Dendritic cell treated with granulocyte-macrophage colony-stimulating factor and Interleukin-4, amounts not matched to agents 40 ng/mL and 50 ng/mL, for 4 days (primary cell): ENCODE measurements around the gene DDX28.
"Not testable (repeated sequence)": the region's sequence is repeated elsewhere in the genome, so short reads cannot be mapped to it uniquely, and the experiment has no call there.

Experiments
- H3K27ac Mint-ChIP-seq: one replicate; pipeline ENCODE4 v1.8.0; 2022; ENCODE audit warnings: mild to moderate bottlenecking, mixed read lengths
- H3K27me3 Mint-ChIP-seq: one replicate; pipeline ENCODE4 v1.8.0; 2022; ENCODE audit warnings: mild to moderate bottlenecking, mixed read lengths
- H3K36me3 Mint-ChIP-seq: one replicate; pipeline ENCODE4 v1.8.0; 2022; ENCODE audit warnings: low read depth, mixed read lengths
- H3K4me1 Mint-ChIP-seq: one replicate; pipeline ENCODE4 v1.8.0; 2022; ENCODE audit warnings: low read depth, mixed read lengths
- H3K4me3 Mint-ChIP-seq: one replicate; pipeline ENCODE4 v1.8.0; 2022; ENCODE audit warnings: mild to moderate bottlenecking, moderate library complexity, mixed read lengths
- H3K9me3 Mint-ChIP-seq: one replicate; pipeline ENCODE4 v1.8.0; 2022; ENCODE audit warnings: mixed read lengths
- intact Hi-C: fragments of 100-400 bp; cut with micrococcal nuclease; formaldehyde crosslinking; loops from one replicate; pipeline ENCODE4 v1.15.0; 2022

DDX28 gene

GRCh38 chr16:67996666-67997065 lies 26.4 kb downstream of the DDX28 start:
- intact Hi-C loops: no loop called here
- Mint-ChIP-seq H3K4me3 (no peak overlapping the region), H3K4me1 (peaks cover 81% of the 10 kb centered on the region), H3K36me3 (peaks cover 53% of the 10 kb centered on the region), H3K27me3 (no peaks in the 10 kb centered on the region), H3K27ac (peak overlapping the region; percentile 99), H3K9me3 (no peaks in the 10 kb centered on the region)

- peaks cover 66% of the 10 kb centered on the region for H3K36me3 Mint-ChIP-seq
- no peaks in the 10 kb centered on the region for H3K9me3 Mint-ChIP-seq
- no peaks in the 10 kb centered on the region for H3K27me3 Mint-ChIP-seq
- intact Hi-C loops: no loop called here
- H3K4me1 Mint-ChIP-seq: peaks cover 70% of the 10 kb centered on the region
- peak overlapping the region; percentile 20 for H3K4me3 Mint-ChIP-seq
- peak overlapping the region; percentile 99 for H3K27ac Mint-ChIP-seq
These were observed 27.6 kb downstream of the DDX28 start for GRCh38 chr16:67995423-67995822.

GRCh38 chr16:67994040-67994408 lies 29.0 kb downstream of the DDX28 start:
- intact Hi-C loops, H3K27me3 Mint-ChIP-seq, H3K9me3 Mint-ChIP-seq: not testable (repeated sequence)
- peaks cover 72% of the 10 kb centered on the region for H3K36me3 Mint-ChIP-seq
- peak overlapping the region; percentile 82 for H3K4me3 Mint-ChIP-seq
- peak overlapping the region; percentile 99 for H3K27ac Mint-ChIP-seq
- peaks cover 69% of the 10 kb centered on the region for H3K4me1 Mint-ChIP-seq

GRCh38 chr16:67993207-67994039 lies 29.6 kb downstream of the DDX28 start:
- Mint-ChIP-seq H3K4me3 (peak overlapping the region; percentile 82), H3K36me3 (peaks cover 72% of the 10 kb centered on the region), H3K4me1 (peaks cover 69% of the 10 kb centered on the region), H3K27me3 (no peaks in the 10 kb centered on the region), H3K27ac (peak overlapping the region; percentile 99), H3K9me3 (no peaks in the 10 kb centered on the region)
- intact Hi-C loops: loop anchor here (1.0 to 2.0 kb wide), 3 partner anchors 13 to 47 kb away; partner anchors contain the start of genes DDX28 and DUS2

- Mint-ChIP-seq H3K27me3 (no peaks in the 10 kb centered on the region), H3K27ac (peak overlapping the region; percentile 99), H3K4me3 (peak overlapping the region; percentile 82), H3K9me3 (no peaks in the 10 kb centered on the region), H3K4me1 (peaks cover 65% of the 10 kb centered on the region), H3K36me3 (peaks cover 68% of the 10 kb centered on the region)
- intact Hi-C loops: loop anchor here (1.0 to 2.0 kb wide), 3 partner anchors 14 to 48 kb away; partner anchors contain the start of genes DDX28 and DUS2
These were observed 30.3 kb downstream of the DDX28 start for GRCh38 chr16:67992661-67993206.

GRCh38 chr16:67990018-67990386 lies 33.0 kb downstream of the DDX28 start:
- Mint-ChIP-seq H3K4me1 (peaks cover 48% of the 10 kb centered on the region), H3K36me3 (peaks cover 44% of the 10 kb centered on the region), H3K27me3 (no peaks in the 10 kb centered on the region), H3K4me3 (no peak overlapping the region), H3K9me3 (no peaks in the 10 kb centered on the region), H3K27ac (no peak overlapping the region)
- intact Hi-C loops: no loop called here

GRCh38 chr16:67989322-67990017 lies 33.6 kb downstream of the DDX28 start:
- no peaks in the 10 kb centered on the region for H3K9me3 Mint-ChIP-seq
- intact Hi-C loops: no loop called here

GRCh38 chr16:67988675-67989074 lies 34.4 kb downstream of the DDX28 start:
- Mint-ChIP-seq H3K27me3 (no peaks in the 10 kb centered on the region), H3K4me1 (peaks cover 50% of the 10 kb centered on the region), H3K9me3 (no peaks in the 10 kb centered on the region), H3K36me3 (peaks cover 44% of the 10 kb centered on the region), H3K4me3 (no peak overlapping the region), H3K27ac (peak overlapping the region; percentile 35)
- intact Hi-C loops: no loop called here

More at GRCh38 chr16:67989322-67990017, 33.6 kb downstream of the DDX28 start:
- Mint-ChIP-seq H3K4me1 (peaks cover 48% of the 10 kb centered on the region), H3K36me3 (peaks cover 44% of the 10 kb centered on the region), H3K27me3 (no peaks in the 10 kb centered on the region), H3K4me3 (no peak overlapping the region), H3K27ac (peak overlapping the region; percentile 35)

- Mint-ChIP-seq H3K27ac (no peak overlapping the region), H3K4me1 (peaks cover 45% of the 10 kb centered on the region), H3K36me3 (peaks cover 40% of the 10 kb centered on the region), H3K4me3 (no peak overlapping the region), H3K27me3 (no peaks in the 10 kb centered on the region), H3K9me3 (no peaks in the 10 kb centered on the region)
- intact Hi-C loops: no loop called here
These were observed 35.4 kb downstream of the DDX28 start for GRCh38 chr16:67987460-67988160.

- H3K27ac Mint-ChIP-seq: no peak overlapping the region
- no peak overlapping the region for H3K4me3 Mint-ChIP-seq
- H3K27me3 Mint-ChIP-seq: peaks cover 3% of the 10 kb centered on the region
- peaks cover 45% of the 10 kb centered on the region for H3K4me1 Mint-ChIP-seq
- intact Hi-C loops: no loop called here
- no peaks in the 10 kb centered on the region for H3K9me3 Mint-ChIP-seq
- peaks cover 33% of the 10 kb centered on the region for H3K36me3 Mint-ChIP-seq
These were observed 36.1 kb downstream of the DDX28 start for GRCh38 chr16:67986949-67987348.

- Mint-ChIP-seq H3K4me1 (peaks cover 26% of the 10 kb centered on the region), H3K4me3 (no peak overlapping the region), H3K9me3 (no peaks in the 10 kb centered on the region), H3K27me3 (peaks cover 20% of the 10 kb centered on the region), H3K36me3 (no peaks in the 10 kb centered on the region), H3K27ac (no peak overlapping the region)
- intact Hi-C loops: no loop called here
These were observed 40.9 kb downstream of the DDX28 start for GRCh38 chr16:67982011-67982696.

- intact Hi-C loops: no loop called here
- Mint-ChIP-seq H3K27me3 (peaks cover 28% of the 10 kb centered on the region), H3K4me3 (no peak within 1 kb of the TSS), H3K9me3 (no peaks in the 10 kb centered on the region), H3K27ac (no peak within 1 kb of the TSS), H3K36me3 (no peaks in the 10 kb centered on the region), H3K4me1 (peaks cover 24% of the 10 kb centered on the region)
These were observed 42.9 kb downstream of the DDX28 start, which contains the start of gene DPEP3 for GRCh38 chr16:67979955-67980678. TSS of gene DPEP3 (minus strand) at chr16:67980499. CDS start at chr16:67980380, 119 bp downstream.
